OCI-LY1 (cell line): ENCODE results near the gene ARAP3.

ENCODE experiments used
- H2AFZ ChIP-seq: fragments of 200-600 bp; sonication (generic), shearing (Covaris generic); 2 replicates; pipeline ENCODE4 v1.6.0; 2014; ENCODE audit warnings: antibody characterized with exemption, mild to moderate bottlenecking, low read length
- H3F3A ChIP-seq: fragments of 200-600 bp; sonication (generic), shearing (Covaris generic); 2 replicates; pipeline ENCODE4 v1.6.0; 2014; ENCODE audit warnings: mild to moderate bottlenecking, antibody characterized with exemption, low read length, moderate library complexity; ENCODE audit not compliant: insufficient read depth
- H3K27ac ChIP-seq: fragments of 200-600 bp; sonication (generic); 2 replicates; pipeline ENCODE4 v1.5.1; 2014; ENCODE audit warnings: low read length, mixed run types, mild to moderate bottlenecking, low read depth; ENCODE audit not compliant: poor library complexity, severe bottlenecking
- H3K27me3 ChIP-seq: fragments of 200-600 bp; sonication (generic); 2 replicates; pipeline ENCODE4 v1.6.0; 2014; ENCODE audit warnings: antibody characterized with exemption, mild to moderate bottlenecking, low read length, moderate library complexity; ENCODE audit not compliant: insufficient read depth
- H3K36me3 ChIP-seq: fragments of 200-600 bp; sonication (generic); 2 replicates; pipeline ENCODE4 v1.6.1; 2014; ENCODE audit warnings: mild to moderate bottlenecking, antibody characterized with exemption, low read length, moderate library complexity, mixed read lengths; ENCODE audit not compliant: insufficient read depth
- H3K4me1 ChIP-seq: fragments of 200-600 bp; sonication (generic); 2 replicates; pipeline ENCODE4 v1.5.1; 2014; ENCODE audit warnings: mild to moderate bottlenecking, low read length, moderate library complexity; ENCODE audit not compliant: insufficient read depth, severe bottlenecking
- H3K4me2 ChIP-seq: fragments of 200-600 bp; sonication (generic), shearing (Covaris generic); 2 replicates; pipeline ENCODE4 v1.6.1; 2014; ENCODE audit warnings: low read length
- H3K4me3 ChIP-seq: fragments of 200-600 bp; sonication (generic); 2 replicates; pipeline ENCODE4 v1.5.1; 2014; ENCODE audit warnings: low read length, low read depth, mild to moderate bottlenecking, mixed read lengths; ENCODE audit not compliant: poor library complexity, severe bottlenecking
- H3K79me2 ChIP-seq: fragments of 200-600 bp; shearing (Covaris generic); 2 replicates; pipeline ENCODE4 v1.6.1; 2016; ENCODE audit warnings: mixed run types, low read length, mixed read lengths; ENCODE audit not compliant: insufficient read depth
- H3K9ac ChIP-seq: fragments of 200-600 bp; sonication (generic), shearing (Covaris generic); 2 replicates; pipeline ENCODE4 v1.6.1; 2014; ENCODE audit warnings: mild to moderate bottlenecking, low read length, mixed read lengths
- H3K9me2 ChIP-seq: fragments of 200-600 bp; sonication (generic), shearing (Covaris generic); 2 replicates; pipeline ENCODE4 v1.6.1; 2014; ENCODE audit warnings: low read depth, mild to moderate bottlenecking, low read length, mixed read lengths
- H3K9me3 ChIP-seq: fragments of 200-600 bp; shearing (Covaris generic); 2 replicates; pipeline ENCODE4 v1.6.1; 2014; ENCODE audit warnings: low read length, mixed read lengths
- H4K20me1 ChIP-seq: fragments of 200-600 bp; sonication (generic), shearing (Covaris generic); 2 replicates; pipeline ENCODE4 v1.6.0; 2016; ENCODE audit warnings: mild to moderate bottlenecking, low read length; ENCODE audit not compliant: insufficient read depth
- EZH2 ChIP-seq: fragments of 200-600 bp; sonication (generic), shearing (Covaris generic); IDR thresholded peaks from 2 replicates; pipeline ENCODE4 v1.8.0; 2017; ENCODE audit warnings: borderline replicate concordance, mixed run types, mild to moderate bottlenecking, antibody characterized with exemption, low read length, moderate library complexity, mixed read lengths
- TF ChIP-seq, protein P1 (sequence below): fragments of 200-600 bp; sonication (generic), shearing (Covaris generic); IDR thresholded peaks from 2 replicates; pipeline ENCODE4 v1.5.1; 2017; ENCODE audit warnings: mild to moderate bottlenecking, antibody characterized with exemption, low read length, moderate library complexity, mixed read lengths

The ARAP3 gene

GRCh38 chr5:141647851-141648250 lies 34.2 kb downstream of the ARAP3 start:
- H3K9ac ChIP-seq = no peak overlapping the region
- no peak overlapping the region for H3K27ac ChIP-seq
- no peak overlapping the region for H3K4me2 ChIP-seq
- H2AFZ ChIP-seq = no peak overlapping the region
- H3K9me3 ChIP-seq = no peaks in the 10 kb centered on the region
- TF ChIP-seq EZH2 = no peak
- TF ChIP-seq, protein P1, sequence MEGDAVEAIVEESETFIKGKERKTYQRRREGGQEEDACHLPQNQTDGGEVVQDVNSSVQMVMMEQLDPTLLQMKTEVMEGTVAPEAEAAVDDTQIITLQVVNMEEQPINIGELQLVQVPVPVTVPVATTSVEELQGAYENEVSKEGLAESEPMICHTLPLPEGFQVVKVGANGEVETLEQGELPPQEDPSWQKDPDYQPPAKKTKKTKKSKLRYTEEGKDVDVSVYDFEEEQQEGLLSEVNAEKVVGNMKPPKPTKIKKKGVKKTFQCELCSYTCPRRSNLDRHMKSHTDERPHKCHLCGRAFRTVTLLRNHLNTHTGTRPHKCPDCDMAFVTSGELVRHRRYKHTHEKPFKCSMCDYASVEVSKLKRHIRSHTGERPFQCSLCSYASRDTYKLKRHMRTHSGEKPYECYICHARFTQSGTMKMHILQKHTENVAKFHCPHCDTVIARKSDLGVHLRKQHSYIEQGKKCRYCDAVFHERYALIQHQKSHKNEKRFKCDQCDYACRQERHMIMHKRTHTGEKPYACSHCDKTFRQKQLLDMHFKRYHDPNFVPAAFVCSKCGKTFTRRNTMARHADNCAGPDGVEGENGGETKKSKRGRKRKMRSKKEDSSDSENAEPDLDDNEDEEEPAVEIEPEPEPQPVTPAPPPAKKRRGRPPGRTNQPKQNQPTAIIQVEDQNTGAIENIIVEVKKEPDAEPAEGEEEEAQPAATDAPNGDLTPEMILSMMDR = no peak
- H3F3A ChIP-seq = no peaks in the 10 kb centered on the region
- H3K4me3 ChIP-seq = no peak overlapping the region
- peaks cover 30% of the 10 kb centered on the region; the same call in 1 of the 2 replicates for H3K36me3 ChIP-seq
- H3K4me1 ChIP-seq = peaks cover 15% of the 10 kb centered on the region
- H3K9me2 ChIP-seq = no peaks in the 10 kb centered on the region
- H4K20me1 ChIP-seq = no peaks in the 10 kb centered on the region
- no peaks in the 10 kb centered on the region for H3K27me3 ChIP-seq
- H3K79me2 ChIP-seq = no peaks in the 10 kb centered on the region

DNA sequence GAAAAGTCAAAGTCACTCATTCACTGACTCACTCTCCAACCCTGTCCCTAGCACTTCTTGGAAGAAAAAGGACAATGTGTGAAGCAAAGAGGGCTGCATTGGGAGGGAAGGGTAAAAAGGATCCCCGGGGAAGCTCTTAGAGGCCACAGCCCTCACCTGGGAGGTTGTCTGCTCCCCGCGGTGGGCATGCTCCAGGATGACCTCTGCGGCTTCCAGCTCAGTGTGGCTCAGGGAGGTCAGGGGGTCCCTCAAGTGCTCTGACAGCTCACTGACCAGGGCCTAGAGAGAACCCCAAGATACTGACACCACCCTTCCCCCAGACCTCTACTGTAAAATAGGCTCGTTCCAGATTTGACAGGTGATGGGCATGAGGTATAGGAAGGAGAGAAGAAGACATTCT lies 34.8 kb downstream of the ARAP3 start:
- TF ChIP-seq, protein P1 = no peak
- TF ChIP-seq EZH2 = no peak
- no peak overlapping the region for H3K27ac ChIP-seq

GRCh38 chr5:141646026-141646425 lies 36.0 kb downstream of the ARAP3 start:
- TF ChIP-seq, protein P1 = no peak
- Histone ChIP-seq H3K27ac (no peak overlapping the region), H3K79me2 (no peaks in the 10 kb centered on the region), H3F3A (no peaks in the 10 kb centered on the region), H4K20me1 (no peaks in the 10 kb centered on the region), H3K4me3 (no peak overlapping the region), H3K9me3 (no peaks in the 10 kb centered on the region), H3K27me3 (no peaks in the 10 kb centered on the region), H3K4me2 (no peak overlapping the region), H3K36me3 (peaks cover 41% of the 10 kb centered on the region; the same call in 1 of the 2 replicates), H3K9ac (no peak overlapping the region), H3K9me2 (no peaks in the 10 kb centered on the region), H3K4me1 (peaks cover 10% of the 10 kb centered on the region), H2AFZ (no peak overlapping the region)

More for the DNA sequence above, 34.8 kb downstream of the ARAP3 start:
- Histone ChIP-seq H2AFZ (no peak overlapping the region), H3F3A (no peaks in the 10 kb centered on the region), H3K9me2 (no peaks in the 10 kb centered on the region), H3K79me2 (no peaks in the 10 kb centered on the region), H3K9ac (no peak overlapping the region), H3K9me3 (no peaks in the 10 kb centered on the region), H3K27me3 (no peaks in the 10 kb centered on the region), H3K4me1 (peaks cover 15% of the 10 kb centered on the region), H3K36me3 (peaks cover 30% of the 10 kb centered on the region; the same call in 1 of the 2 replicates), H4K20me1 (no peaks in the 10 kb centered on the region), H3K4me3 (no peak overlapping the region), H3K4me2 (no peak overlapping the region)
